Measurements from ENCODE around the gene TSPYL1. TPM values are rescaled to one million over a fixed set of nuclear protein-coding genes. Genes with fewer than 3 reads are reported as not detected.

TSPYL1 gene
- total and polyA plus RNA-seq, 9 donors: 39.2 to 155 (median 99.0) TPM

DNA sequence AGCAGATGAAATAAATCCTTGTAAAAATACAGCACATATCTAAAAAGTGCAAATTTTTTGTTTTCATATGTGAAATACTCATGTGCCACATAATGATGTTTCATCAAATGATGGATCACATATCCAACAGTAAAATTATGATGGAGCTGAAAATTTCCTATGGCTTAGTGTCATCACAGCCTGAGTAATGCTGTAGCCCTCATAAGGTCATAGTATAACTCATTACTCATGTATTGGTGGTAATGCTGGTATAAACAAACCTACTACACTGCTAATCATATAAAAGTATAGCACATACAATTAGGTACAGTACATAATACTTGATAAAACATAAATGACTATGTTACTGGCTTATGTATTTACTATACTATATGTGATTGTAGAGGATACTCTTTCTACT, 12.9 kb downstream of the TSPYL1 start:
- Histone ChIP-seq H3K4me3 (no peak overlapping the region), H3K4me1 (ENCODE audit: insufficient read depth) (no peaks in the 10 kb centered on the region), H3K27ac (no peak overlapping the region), H3K36me3 (no peaks in the 10 kb centered on the region), H3K9me3 (no peaks in the 10 kb centered on the region), H3K27me3 (no peaks in the 10 kb centered on the region)
- intact Hi-C loops (cut with DNase I): loop anchor here in 1 of 4 donors (10.0 kb wide), 1 partner anchor 268 kb away; no protein-coding TSS in a partner anchor
- TF ChIP-seq POLR2A (IDR thresholded peaks at IDR 0.05): no peak
- no peak for TF ChIP-seq CTCF (IDR thresholded peaks at IDR 0.05)
- TF ChIP-seq EP300 (IDR thresholded peaks at IDR 0.05): no peak
- DNase-seq: no peak

DNA sequence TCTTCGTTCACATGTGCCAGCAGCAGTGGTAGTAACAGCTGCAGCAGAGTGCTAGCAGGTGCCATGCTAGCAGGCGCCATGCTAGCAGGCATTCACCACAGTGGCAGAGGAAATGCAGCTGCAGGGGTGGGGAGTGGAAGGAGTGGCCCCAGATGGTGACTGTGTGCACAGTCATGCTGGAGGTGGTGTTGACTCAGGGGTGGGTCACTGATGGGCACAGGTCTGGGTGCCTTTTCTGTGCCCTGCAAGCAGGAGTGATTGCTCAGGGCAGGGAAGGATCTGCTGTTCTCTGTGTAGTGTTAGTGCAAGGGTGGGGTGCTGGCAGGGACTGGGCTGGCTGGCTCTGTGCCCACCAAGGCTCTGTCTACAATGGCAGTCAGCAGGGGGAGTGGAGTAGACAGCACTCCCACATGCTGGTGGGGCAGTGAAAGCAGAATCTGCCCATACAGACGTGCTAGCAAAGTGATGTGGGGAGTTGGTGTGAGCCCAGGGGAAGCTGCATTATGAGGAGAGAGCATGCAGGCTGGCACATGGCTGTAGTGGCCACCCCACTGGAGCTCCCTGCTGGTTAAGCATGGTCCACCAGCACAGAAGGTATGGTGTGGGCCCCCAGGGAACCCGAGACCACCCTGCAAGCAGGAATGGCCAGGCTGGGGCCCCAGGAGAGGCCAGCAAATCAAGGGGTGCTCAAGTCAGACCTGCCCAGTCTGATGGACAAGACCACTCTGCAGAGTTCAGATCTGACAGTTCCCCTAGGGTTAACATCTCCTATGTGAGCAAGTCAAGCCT, 14.5 kb downstream of the TSPYL1 start:
- TF ChIP-seq EP300 (IDR thresholded peaks at IDR 0.05): no peak
- no peak for TF ChIP-seq POLR2A (IDR thresholded peaks at IDR 0.05)
- no peak for TF ChIP-seq CTCF (IDR thresholded peaks at IDR 0.05)
- no peaks in the 10 kb centered on the region for H3K36me3 ChIP-seq
- H3K9me3 ChIP-seq: no peaks in the 10 kb centered on the region
- H3K27ac ChIP-seq: no peak overlapping the region
- DNase-seq: no peak
- no peak overlapping the region for H3K4me3 ChIP-seq
- intact Hi-C loops (cut with DNase I): loop anchor here in 1 of 4 donors (10.0 kb wide), 1 partner anchor 270 kb away; no protein-coding TSS in a partner anchor
- WGBS, 3 donors: 83 to 84% (median 84%) methylated on average over 4 of the region's 4 CpGs
- H3K4me1 ChIP-seq (ENCODE audit: insufficient read depth): peaks cover 4% of the 10 kb centered on the region
- H3K27me3 ChIP-seq: no peaks in the 10 kb centered on the region

DNA sequence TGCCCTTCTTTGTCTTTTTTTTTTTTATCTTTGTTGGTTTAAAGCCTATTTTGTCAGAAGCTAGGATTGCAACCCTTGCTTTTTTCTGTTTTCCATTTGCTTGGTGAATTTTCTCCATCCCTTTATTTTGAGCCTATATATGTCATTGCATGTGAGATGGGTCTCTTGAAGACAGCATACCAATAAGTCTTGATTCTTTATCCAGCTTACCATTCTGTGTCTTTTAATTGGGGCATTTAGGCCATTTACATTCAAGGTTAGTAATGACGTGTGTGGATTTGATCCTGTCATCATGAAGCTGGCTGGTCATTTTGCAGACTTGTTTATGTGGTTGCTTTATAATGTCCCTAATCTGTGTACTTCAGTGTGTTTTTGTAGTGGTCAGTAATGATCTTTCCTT, 16.4 kb downstream of the TSPYL1 start:
- Histone ChIP-seq H3K27ac (no peak overlapping the region), H3K4me3 (no peak overlapping the region), H3K36me3 (no peaks in the 10 kb centered on the region), H3K27me3 (no peaks in the 10 kb centered on the region), H3K4me1 (ENCODE audit: insufficient read depth) (peaks cover 4% of the 10 kb centered on the region), H3K9me3 (no peaks in the 10 kb centered on the region)
- DNase-seq: no peak
- TF ChIP-seq CTCF (IDR thresholded peaks at IDR 0.05) (no peak), POLR2A (IDR thresholded peaks at IDR 0.05) (no peak), EP300 (IDR thresholded peaks at IDR 0.05) (no peak)
- 92 to 97% (median 93%) methylated on average over 1 of the region's 1 CpG for WGBS, 3 donors
- intact Hi-C loops (cut with DNase I): loop anchor here in 1 of 4 donors (10.0 kb wide), 1 partner anchor 271 kb away; no protein-coding TSS in a partner anchor

GRCh38 chr6:116258520-116258919, 21.2 kb downstream of the TSPYL1 start:
- Histone ChIP-seq H3K27me3 (no peaks in the 10 kb centered on the region), H3K27ac (no peak overlapping the region), H3K9me3 (no peaks in the 10 kb centered on the region), H3K4me3 (no peak overlapping the region), H3K4me1 (ENCODE audit: insufficient read depth) (peaks cover 4% of the 10 kb centered on the region), H3K36me3 (no peaks in the 10 kb centered on the region)
- no peak for TF ChIP-seq POLR2A (IDR thresholded peaks at IDR 0.05)
- no peak for TF ChIP-seq CTCF (IDR thresholded peaks at IDR 0.05)
- no peak for TF ChIP-seq EP300 (IDR thresholded peaks at IDR 0.05)
- intact Hi-C loops (cut with DNase I): no loop called here
- DNase-seq: no peak
- WGBS, 3 donors: 95 to 97% (median 96%) methylated on average over 17 to 18 of the region's 18 CpGs

All from ovary (tissue), 9 donors.